ENCODE measurements around the gene RAB17. TPM values are rescaled to one million over a fixed set of nuclear protein-coding genes. Genes with fewer than 3 reads are reported as not detected.

The RAB17 gene
- total RNA-seq, 1 donor from 2014 or later, result 6.1 TPM

- H3K4me3 ChIP-seq (ENCODE audit: low read depth, low read length), result no peak overlapping the region
- no peak for DNase-seq (ENCODE audit: low read depth)
- no peak for TF ChIP-seq CTCF (conservative IDR thresholded peaks at IDR 0.05; ENCODE audit: low read depth, low read length)
These were observed 62.8 kb downstream of the RAB17 start for GRCh38 chr2:237527766-237528165.

DNA sequence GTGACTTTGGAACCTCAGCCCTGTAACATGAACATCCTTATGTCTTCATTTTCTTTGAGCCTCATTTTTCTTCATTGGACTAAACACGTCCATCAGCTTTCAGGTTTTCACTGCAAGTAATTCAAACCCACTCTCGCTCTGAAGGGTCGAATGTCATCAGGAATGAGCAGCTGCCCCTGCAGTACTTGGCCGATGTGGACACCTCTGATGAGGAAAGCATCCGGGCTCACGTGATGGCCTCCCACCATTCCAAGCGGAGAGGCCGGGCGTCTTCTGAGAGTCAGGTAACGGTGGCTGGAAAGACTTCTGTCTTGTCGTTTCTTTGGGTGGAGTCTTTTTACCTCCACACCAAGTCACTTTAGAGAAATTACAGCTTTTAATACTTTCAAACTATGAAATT, 63.3 kb downstream of the RAB17 start:
- no peak for DNase-seq (ENCODE audit: low read depth)
- TF ChIP-seq CTCF (conservative IDR thresholded peaks at IDR 0.05; ENCODE audit: low read depth, low read length), result no peak
- H3K4me3 ChIP-seq (ENCODE audit: low read depth, low read length), result no peak overlapping the region

DNA sequence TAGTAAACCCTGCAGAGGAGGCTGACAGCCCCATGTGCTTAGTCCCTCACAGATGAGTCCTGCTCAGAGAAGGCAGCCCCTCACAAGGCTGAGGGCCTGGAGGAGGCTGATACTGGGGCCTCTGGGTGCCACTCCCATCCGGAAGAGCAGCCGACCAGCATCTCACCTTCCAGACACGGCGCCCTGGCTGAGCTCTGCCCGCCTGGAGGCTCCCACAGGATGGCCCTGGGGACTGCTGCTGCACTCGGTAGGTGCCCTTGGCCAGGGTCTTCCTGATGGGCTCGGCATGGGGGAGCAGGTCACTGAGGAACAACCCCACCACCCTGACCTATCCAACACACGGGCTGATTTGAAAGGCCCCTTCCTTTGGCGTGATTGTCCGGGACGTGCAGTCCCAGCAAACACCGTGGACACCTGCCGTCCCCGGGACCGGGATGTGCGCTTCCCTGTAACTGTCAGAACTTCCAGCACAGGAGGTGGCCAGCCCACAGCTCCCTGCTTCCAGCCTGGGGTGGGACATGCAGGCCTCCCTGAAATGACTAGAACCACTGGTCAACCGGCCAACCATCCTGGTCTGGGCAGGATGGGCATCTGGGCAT, 64.9 kb downstream of the RAB17 start:
- TF ChIP-seq CTCF (conservative IDR thresholded peaks at IDR 0.05; ENCODE audit: low read depth, low read length), result no peak
- no peak for DNase-seq (ENCODE audit: low read depth)
- no peak overlapping the region for H3K4me3 ChIP-seq (ENCODE audit: low read depth, low read length)

DNA sequence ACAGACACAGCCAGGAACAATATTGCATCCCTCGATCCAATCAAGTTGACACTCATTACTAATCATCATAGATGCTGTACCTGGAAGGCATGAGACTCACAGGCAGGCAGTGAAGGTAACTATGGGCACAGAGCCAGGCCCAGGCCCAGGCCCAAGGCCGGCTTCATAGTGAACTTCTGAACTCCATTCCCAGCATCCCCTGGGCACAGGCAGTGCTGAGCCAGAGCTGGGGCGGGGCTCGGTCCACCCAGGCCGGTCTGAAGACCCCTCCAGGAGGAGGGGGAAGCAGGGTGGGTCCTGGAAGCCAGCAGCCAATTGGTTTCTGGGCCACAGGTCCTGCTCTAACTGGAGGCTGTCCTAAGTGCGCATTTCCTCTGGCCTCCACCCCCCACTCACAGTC, 65.9 kb downstream of the RAB17 start:
- DNase-seq (ENCODE audit: low read depth), result no peak
- H3K4me3 ChIP-seq (ENCODE audit: low read depth, low read length), result no peak overlapping the region
- no peak for TF ChIP-seq CTCF (conservative IDR thresholded peaks at IDR 0.05; ENCODE audit: low read depth, low read length)

Other genes with a start within 250 kb of the RAB17 start
- gene COL6A3, start 176.6 kb downstream of the RAB17 start, total RNA-seq, result 1.7 and 13.0 TPM in 2 replicates
- gene MLPH, start 103.5 kb downstream of the RAB17 start, total RNA-seq, result 35.4 and 36.0 TPM in 2 replicates
- not detected in 2 replicates for gene PRLH, start 24.2 kb downstream of the RAB17 start, total RNA-seq
- gene LRRFIP1, start 36.9 kb upstream of the RAB17 start, total RNA-seq, result 69.0 and 81.9 TPM in 2 replicates
- 0.14 and 0.75 TPM in 2 replicates for gene RBM44, start 208.0 kb upstream of the RAB17 start, total RNA-seq

Measured in epithelial cell of proximal tubule (primary cell).